ENCODE measurements around the gene POR.
"Not testable (repeated sequence)": the region's sequence is repeated elsewhere in the genome, so short reads cannot be mapped to it uniquely, and the experiment has no call there.

Gene POR

DNA sequence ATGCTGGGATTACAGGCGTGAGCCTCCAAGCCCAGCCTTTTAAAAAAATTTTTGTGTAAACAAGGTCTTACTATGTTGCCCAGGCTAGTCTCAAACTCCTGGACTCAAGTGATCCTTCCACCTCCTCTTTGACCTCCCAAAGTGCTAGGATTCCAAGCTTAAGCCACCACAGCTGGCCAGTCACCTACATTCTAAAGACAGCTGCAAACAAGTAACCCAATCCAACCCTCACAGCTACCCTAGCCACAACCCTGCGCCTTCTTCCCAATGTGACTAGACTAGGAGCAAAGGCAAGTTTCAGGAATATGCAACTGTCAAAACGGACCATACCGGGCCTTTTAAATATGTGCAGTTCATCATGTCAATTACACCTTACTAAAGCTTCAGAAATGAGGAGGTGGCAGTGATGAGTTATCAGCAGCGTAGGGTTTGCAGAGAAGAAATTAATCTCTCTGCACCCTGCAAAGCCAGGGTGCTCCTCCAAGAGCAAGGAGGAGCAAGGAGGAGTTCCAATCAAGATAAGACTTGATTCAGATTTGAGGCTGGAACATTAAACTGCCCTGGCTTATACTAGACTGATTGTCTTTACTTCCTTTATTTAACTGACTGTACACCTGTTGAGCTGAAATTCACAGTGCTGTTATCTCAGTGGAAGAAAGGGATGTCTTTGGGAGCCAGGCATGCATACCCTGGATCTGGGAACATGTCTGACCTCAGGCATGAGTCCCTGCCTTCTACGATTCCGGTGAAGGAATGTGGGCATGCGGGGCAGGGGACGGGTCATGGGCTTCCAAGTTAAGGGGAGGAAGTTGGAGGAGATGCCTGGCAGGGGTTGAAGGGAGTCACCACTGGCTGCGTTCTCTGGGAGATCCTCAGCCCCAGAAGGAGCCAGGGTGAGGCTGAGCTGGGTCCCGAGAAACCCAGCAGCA is 95.0 kb downstream of the POR start:
- ChIA-PET CTCF (interaction anchor here (0.7 to 7.7 kb wide), 6 partner anchors 12 to 143 kb away, joined by 3 to 73 read pairs (median 4); no protein-coding TSS in a partner anchor), POLR2A (interaction anchor here (0.5 kb wide), 1 partner anchor 16 kb away, joined by 3 read pairs; no protein-coding TSS in a partner anchor)
- TF ChIP-seq, protein P1, sequence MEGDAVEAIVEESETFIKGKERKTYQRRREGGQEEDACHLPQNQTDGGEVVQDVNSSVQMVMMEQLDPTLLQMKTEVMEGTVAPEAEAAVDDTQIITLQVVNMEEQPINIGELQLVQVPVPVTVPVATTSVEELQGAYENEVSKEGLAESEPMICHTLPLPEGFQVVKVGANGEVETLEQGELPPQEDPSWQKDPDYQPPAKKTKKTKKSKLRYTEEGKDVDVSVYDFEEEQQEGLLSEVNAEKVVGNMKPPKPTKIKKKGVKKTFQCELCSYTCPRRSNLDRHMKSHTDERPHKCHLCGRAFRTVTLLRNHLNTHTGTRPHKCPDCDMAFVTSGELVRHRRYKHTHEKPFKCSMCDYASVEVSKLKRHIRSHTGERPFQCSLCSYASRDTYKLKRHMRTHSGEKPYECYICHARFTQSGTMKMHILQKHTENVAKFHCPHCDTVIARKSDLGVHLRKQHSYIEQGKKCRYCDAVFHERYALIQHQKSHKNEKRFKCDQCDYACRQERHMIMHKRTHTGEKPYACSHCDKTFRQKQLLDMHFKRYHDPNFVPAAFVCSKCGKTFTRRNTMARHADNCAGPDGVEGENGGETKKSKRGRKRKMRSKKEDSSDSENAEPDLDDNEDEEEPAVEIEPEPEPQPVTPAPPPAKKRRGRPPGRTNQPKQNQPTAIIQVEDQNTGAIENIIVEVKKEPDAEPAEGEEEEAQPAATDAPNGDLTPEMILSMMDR (IDR thresholded peaks at IDR 0.05; ENCODE audit: control extremely low read depth, extremely low read depth, low read depth, missing control alignments), result no peak
- DNase-seq (ENCODE audit: extremely low spot score), result no peak

DNA sequence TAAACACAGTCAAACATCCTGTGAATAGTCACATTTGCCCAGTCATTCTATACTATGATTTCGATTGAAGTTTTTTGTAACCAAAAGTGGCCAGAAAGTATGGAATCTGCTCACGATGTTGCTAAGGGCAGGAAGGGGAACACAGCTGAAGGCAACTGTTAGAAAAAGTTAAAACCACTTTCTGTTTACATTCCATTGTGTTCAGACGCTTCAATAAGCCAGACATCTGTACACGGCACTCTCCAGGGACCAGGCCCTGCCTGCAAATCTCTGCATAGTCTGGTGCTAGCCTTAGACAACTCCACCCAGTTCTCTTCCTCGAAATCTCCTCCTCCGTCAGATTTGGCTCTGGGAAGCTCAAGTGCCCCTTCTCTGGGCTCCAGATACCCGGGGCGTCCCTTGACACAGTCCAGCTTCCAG is 96.5 kb downstream of the POR start:
- CTCF ChIA-PET, result interaction anchor here (1.9 to 7.7 kb wide), 2 partner anchors 10 to 13 kb away, joined by 5 to 73 read pairs; no protein-coding TSS in a partner anchor
- POLR2A ChIA-PET, result no interaction called here
- TF ChIP-seq, protein P1 (IDR thresholded peaks at IDR 0.05; ENCODE audit: control extremely low read depth, extremely low read depth, low read depth, missing control alignments), result no peak
- DNase-seq (ENCODE audit: extremely low spot score), result no peak

DNA sequence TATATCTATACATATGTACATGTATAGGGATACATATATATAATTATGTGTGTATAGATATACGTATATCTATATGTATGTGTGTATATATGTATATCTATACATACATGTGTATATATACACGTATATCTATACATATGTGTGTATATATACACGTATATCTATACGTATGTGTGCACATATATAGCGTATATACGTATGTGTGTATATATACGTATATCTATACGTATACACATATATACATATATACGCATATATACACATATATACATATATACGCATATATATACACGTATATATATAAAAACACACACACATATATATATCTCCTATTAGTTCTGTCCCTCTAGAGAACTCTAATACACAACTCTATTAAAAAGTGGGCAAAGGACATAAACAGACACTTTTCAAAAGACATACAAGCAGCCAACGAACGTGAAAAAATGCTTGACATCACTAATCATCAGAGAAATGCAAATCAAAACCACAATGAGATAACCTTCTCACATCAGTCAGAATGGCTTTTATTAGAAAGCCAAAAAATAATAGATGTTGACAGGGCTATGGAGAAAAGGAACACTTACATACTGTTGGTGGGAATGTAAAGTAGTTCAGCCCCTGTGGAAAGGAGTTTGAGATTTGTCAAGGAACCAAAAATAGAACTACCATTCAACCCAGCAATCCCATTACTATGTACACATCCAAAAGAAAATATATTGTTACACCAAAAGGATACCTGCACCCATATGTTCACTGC is 101.4 kb downstream of the POR start:
- ChIA-PET CTCF (interaction anchor here (8.2 kb wide), 1 partner anchor 151 kb away, joined by 193 read pairs; no protein-coding TSS in a partner anchor), POLR2A (no interaction called here)
- TF ChIP-seq, protein P1 (IDR thresholded peaks at IDR 0.05; ENCODE audit: control extremely low read depth, extremely low read depth, low read depth, missing control alignments), result no peak
- DNase-seq (ENCODE audit: extremely low spot score), result no peak

DNA sequence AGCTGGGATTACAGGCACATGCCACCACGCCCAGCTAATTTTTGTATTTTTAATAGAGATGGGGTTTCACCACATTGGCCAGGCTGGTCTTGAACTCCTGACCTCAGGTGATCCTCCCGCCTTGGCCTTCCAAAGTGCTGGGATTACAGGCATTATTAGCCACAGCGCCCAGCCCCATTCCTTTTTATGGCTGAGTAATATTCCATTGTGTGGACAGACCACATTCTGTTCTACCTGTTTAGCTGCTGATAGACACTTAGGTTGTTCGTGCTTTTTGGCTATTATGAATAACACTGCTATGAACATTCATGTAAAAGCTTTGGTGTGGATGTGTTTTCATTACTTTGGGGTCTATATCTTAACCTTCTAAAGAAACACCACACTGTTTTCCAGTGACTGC is 103.6 kb downstream of the POR start:
- CTCF ChIA-PET, result interaction anchor here (4.4 to 8.2 kb wide), 3 partner anchors 9 to 153 kb away, joined by 56 to 193 read pairs (median 73); no protein-coding TSS in a partner anchor
- DNase-seq (ENCODE audit: extremely low spot score); POLR2A ChIA-PET: not testable (repeated sequence)

DNA sequence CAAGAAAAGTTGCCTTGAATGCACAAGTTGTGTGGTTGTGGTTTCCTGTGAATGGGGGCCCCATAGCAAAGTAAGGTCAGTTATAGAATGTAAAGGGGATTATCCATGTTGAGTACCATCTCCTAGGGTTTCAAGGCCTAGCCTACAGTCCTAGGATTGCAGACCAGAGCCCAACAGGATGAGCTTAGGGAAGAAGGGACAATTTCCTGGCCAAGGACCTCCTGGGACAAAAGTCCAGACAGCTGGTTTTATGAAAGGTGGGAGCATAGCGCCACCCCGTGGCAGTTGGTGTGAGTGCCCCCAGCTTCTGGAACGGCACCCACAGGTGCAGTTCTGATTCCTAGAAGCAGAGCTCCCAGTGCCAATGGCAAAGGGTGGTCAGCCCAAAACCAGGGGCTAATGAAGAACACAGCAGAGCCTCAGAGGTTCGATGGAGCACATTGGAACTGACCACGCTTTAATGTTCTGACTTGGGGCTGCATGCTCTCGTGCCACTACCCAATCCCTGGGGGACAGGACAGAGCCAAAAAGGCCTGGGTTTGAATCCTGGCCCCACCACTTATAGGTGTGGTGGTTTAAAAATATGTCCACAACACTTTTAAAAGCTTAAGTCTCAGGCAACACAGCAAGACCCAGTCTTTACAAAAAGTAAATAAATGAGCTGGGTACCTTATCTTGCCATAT is 105.2 kb downstream of the POR start:
- TF ChIP-seq, protein P1 (IDR thresholded peaks at IDR 0.05; ENCODE audit: control extremely low read depth, extremely low read depth, low read depth, missing control alignments), result peak; percentile 82
- ChIA-PET POLR2A (interaction anchor here (0.8 kb wide), 1 partner anchor 17 kb away, joined by 3 read pairs; no protein-coding TSS in a partner anchor), CTCF (interaction anchor here (0.6 to 8.2 kb wide), 55 partner anchors 11 to 481 kb away, joined by 3 to 193 read pairs (median 5); partner anchors contain the start of genes POR, RHBDD2 and TMEM120A)
- DNase-seq (ENCODE audit: extremely low spot score), result peak; percentile 79

DNA sequence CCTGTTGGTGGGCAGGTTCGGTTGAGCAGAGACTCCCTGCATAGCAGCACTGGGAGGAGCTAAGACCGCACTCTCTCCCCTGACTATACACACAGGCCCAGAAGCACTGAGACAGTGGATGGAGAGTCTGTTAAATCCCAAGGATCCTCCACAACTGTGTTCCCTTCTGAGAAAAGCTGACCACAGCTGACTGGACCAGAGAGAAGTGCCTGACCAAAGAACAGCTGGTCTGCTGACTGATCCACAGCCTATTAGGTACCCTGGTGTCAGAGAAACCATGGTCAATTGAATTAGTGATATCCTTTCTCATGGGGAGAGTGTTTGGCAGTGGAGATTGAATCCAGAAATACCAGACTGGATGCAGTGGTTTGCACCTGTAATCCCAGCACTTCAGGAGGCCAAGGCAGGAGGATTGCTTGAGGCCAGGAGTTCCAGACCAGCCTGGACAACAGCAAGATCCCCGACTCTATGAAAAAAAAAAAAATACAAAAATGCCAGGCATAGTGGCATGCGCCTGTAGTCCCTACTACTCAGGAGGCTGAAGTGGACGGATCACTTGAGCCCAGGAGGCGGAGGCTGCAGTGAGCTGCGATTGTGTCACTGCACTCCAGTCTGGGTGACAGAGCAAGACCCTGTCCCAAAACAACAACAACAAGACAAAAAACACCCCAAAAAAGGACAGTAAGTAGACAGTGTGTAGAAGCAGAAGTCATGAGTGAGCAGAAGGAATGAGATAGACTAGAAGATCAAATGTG is 107.2 kb downstream of the POR start:
- ChIA-PET POLR2A (interaction anchor here (0.5 kb wide), 1 partner anchor 276 kb away, joined by 4 read pairs; no protein-coding TSS in a partner anchor), CTCF (interaction anchor here (1.6 to 8.2 kb wide), 7 partner anchors 8 to 157 kb away, joined by 3 to 193 read pairs (median 48); no protein-coding TSS in a partner anchor)
- TF ChIP-seq, protein P1 (IDR thresholded peaks at IDR 0.05; ENCODE audit: control extremely low read depth, extremely low read depth, low read depth, missing control alignments), result no peak
- DNase-seq (ENCODE audit: extremely low spot score), result no peak

All from GM10248 (cell line).